K562 (cell line): ENCODE measurements around the gene GCC1. TPM values are rescaled to one million over a fixed set of nuclear protein-coding genes. Genes with fewer than 3 reads are reported as not detected.

Source experiments
- ATAC-seq: fragments of 200-7000 bp; cut with Tn5 transposase; 3 replicates; pipeline ENCODE4 v1.9.1; 2020; ENCODE audit warnings: moderate library complexity
- BruUV-seq: library from RNA; stranded (reverse); fragments of 400-500 nt; replicated peaks from 2 replicates; lab custom pipeline; 2021; lab: Mats Ljungman, UMichigan
- CTCF ChIA-PET: fragments of 300-600 bp; formaldehyde crosslinking; extraction: SDS; loops from one replicate; lab custom pipeline; 2021; ENCODE audit warnings: low intra/inter-chr PET ratio; lab: Yijun Ruan, JAX
- POLR2A ChIA-PET: fragments of 300-600, 350-650 bp; sonication (Branson Sonifier 250); formaldehyde crosslinking; extraction: SDS; loops from one replicate; lab custom pipeline; 2021; ENCODE audit warnings: antibody characterized with exemption, inconsistent platforms; lab: Yijun Ruan, JAX
- DNase-seq, 4 experiments: peaks; one replicate each; pipeline versions ENCODE4 v3.0.0 to v3.0.0-alpha.2; 2011 to 2018; ENCODE audit warnings: low spot score in 3 of 4, mixed read lengths in 3 of 4; ENCODE audit errors: extremely low read depth in 1 of 4
- FAIRE-seq: peaks from 2 replicates; lab custom pipeline; 2011; peaks lifted over from hg19 to GRCh38; lab: Jason Lieb, UNC
- H2AFZ ChIP-seq: 2 replicates; pipeline ENCODE4 v1.6.0; 2011; ENCODE audit warnings: low read depth, low read length, control low read depth, inconsistent platforms
- H3K27ac ChIP-seq: fragments of 200-600 bp; 3 replicates; pipeline ENCODE4 v1.8.0; 2011; ENCODE audit warnings: low read depth, mild to moderate bottlenecking, control low read depth, inconsistent platforms, low read length, moderate library complexity, mixed read lengths; ENCODE audit errors: extremely low read depth
- H3K27me3 ChIP-seq, 2 experiments: fragments of 300-600 bp in 1 of 2; 2 replicates in 1 of 2; 3 replicates in 1 of 2; pipeline versions ENCODE4 v1.6.0 to v1.8.0; 2011; ENCODE audit warnings: inconsistent platforms in 2 of 2, low read length in 2 of 2, mild to moderate bottlenecking in 1 of 2, mixed read lengths in 1 of 2, moderate library complexity in 1 of 2; ENCODE audit not compliant: control insufficient read depth in 2 of 2, insufficient read depth in 2 of 2
- H3K36me3 ChIP-seq: fragments of 300-600 bp; 3 replicates; pipeline ENCODE4 v1.8.0; 2011; ENCODE audit warnings: mild to moderate bottlenecking, low read length, inconsistent platforms; ENCODE audit not compliant: control insufficient read depth, insufficient read depth
- H3K4me1 ChIP-seq, 2 experiments: fragments of 200-600 bp in 1 of 2; replicated peaks in 1 of 2; 2 replicates in 1 of 2; 3 replicates in 1 of 2; pipeline versions ENCODE4 v1.5.1 to v1.8.0; 2011; ENCODE audit warnings: inconsistent platforms in 2 of 2, low read length in 2 of 2, mild to moderate bottlenecking in 1 of 2, mixed read lengths in 1 of 2, moderate library complexity in 1 of 2; ENCODE audit not compliant: control insufficient read depth in 2 of 2, insufficient read depth in 2 of 2
- H3K4me2 ChIP-seq: 2 replicates; pipeline ENCODE4 v1.6.1; 2011; ENCODE audit warnings: low read length, control low read depth, inconsistent platforms, mixed read lengths; ENCODE audit not compliant: insufficient read depth
- H3K4me3 ChIP-seq: fragments of 200-600 bp; sonication (generic), shearing (Covaris generic); 2 replicates; pipeline ENCODE4 v1.5.1; 2016; ENCODE audit warnings: control low read depth, inconsistent platforms
- H3K79me2 ChIP-seq: fragments of 200-600 bp; 3 replicates; pipeline ENCODE4 v1.8.0; 2011; ENCODE audit warnings: low read length, inconsistent platforms; ENCODE audit not compliant: control insufficient read depth, insufficient read depth
- H3K9ac ChIP-seq, 2 experiments: 2 replicates each; pipeline versions ENCODE4 v1.6.0 to v1.6.1; 2011; ENCODE audit warnings: low read depth in 2 of 2, low read length in 2 of 2, control low read depth in 1 of 2, inconsistent platforms in 1 of 2, mild to moderate bottlenecking in 1 of 2, mixed read lengths in 1 of 2; ENCODE audit not compliant: insufficient read depth in 1 of 2
- H3K9me1 ChIP-seq: one replicate; pipeline ENCODE4 v1.6.0; 2011; ENCODE audit warnings: inconsistent platforms, mild to moderate bottlenecking, low read length, moderate library complexity; ENCODE audit not compliant: control insufficient read depth, insufficient read depth
- H3K9me3 ChIP-seq: replicated peaks from 2 replicates; pipeline ENCODE4 v1.5.1; 2011; ENCODE audit warnings: low read depth, low read length, inconsistent platforms; ENCODE audit not compliant: control insufficient read depth, insufficient read depth
- H4K20me1 ChIP-seq: replicated peaks from 2 replicates; pipeline ENCODE4 v1.6.1; 2011; ENCODE audit warnings: low read length, inconsistent platforms, mixed read lengths; ENCODE audit not compliant: control insufficient read depth, insufficient read depth
- CREB3 ChIP-seq: fragments of 450-650 bp; conservative IDR thresholded peaks from 2 replicates; pipeline ENCODE4 v1.6.1; 2016; ENCODE audit warnings: missing genetic modification characterization, low read depth, mild to moderate bottlenecking, missing compliant biosample characterization, moderate library complexity
- NRF1 ChIP-seq, 2 experiments: fragments of 450-650 bp; IDR thresholded peaks in 1 of 2; conservative IDR thresholded peaks in 1 of 2; 2 replicates each; pipeline ENCODE4 v1.6.1; 2014; ENCODE audit warnings: mild to moderate bottlenecking in 2 of 2
- ZNF644 ChIP-seq: fragments of 200-800 bp; sonication (Bioruptor generic); IDR thresholded peaks from 2 replicates; pipeline ENCODE4 v1.6.1; 2016; ENCODE audit warnings: low read depth, missing genetic modification characterization, missing compliant biosample characterization
- ZNF717 ChIP-seq: fragments of 250-450 bp; sonication (Bioruptor Pico); IDR thresholded peaks from 2 replicates; pipeline ENCODE4 v1.5.0; 2021
- WGBS: fragments of 100-300 bp; shearing (Covaris generic); methylation state at CpG from one replicate; pipeline ENCODE4 v1.1.6; 2016; ENCODE audit warnings: low coverage, mixed read lengths; ENCODE audit not compliant: insufficient coverage; ENCODE audit errors: missing lambda C conversion rate; 5-methylcytosine and 5-hydroxymethylcytosine counted together
- in situ Hi-C: fragments of 300-500 bp; cut with MboI; formaldehyde crosslinking; loops from 4 replicates; pipeline ENCODE4 v1.15.0; 2018; ENCODE audit warnings: inconsistent platforms, mixed read lengths
- intact Hi-C: fragments of 100-400 bp; cut with micrococcal nuclease; formaldehyde crosslinking; loops from 2 replicates; pipeline ENCODE4 v1.14.2; 2022
- polyA plus RNA-seq, 8 experiments: library from polyadenylated mRNA; depleted of rRNA in 4 of 8; stranded (reverse) in 5 of 8; unstranded in 3 of 8; fragments of >200 nt; fragmentation: Nextera tagmentation in 2 of 8; fragmentation: Illumina TruSeq in 1 of 8; extraction: Ambion mirVana in 2 of 8; extraction: Trizol in 1 of 8; gene quantifications; 2 replicates each; pipeline versions ENCODE4 v1.2.1 to v1.2.3, GENCODE V29; 2011 to 2014; ENCODE audit warnings: inconsistent platforms in 1 of 8, missing spikeins in 1 of 8
- total RNA-seq, 7 experiments: library from RNA; depleted of rRNA in 6 of 7; stranded (reverse); fragments of >200 nt in 6 of 7; fragmentation: Illumina TruSeq in 2 of 7; extraction: Trizol in 2 of 7; gene quantifications; 2 replicates each; pipeline versions ENCODE4 v1.2.1 to v1.2.3, GENCODE V29; 2011 to 2021; ENCODE audit warnings: low replicate concordance in 1 of 7

GCC1 gene
- total and polyA plus RNA-seq, 9 of the 15 experiments (the other 6 are each of a cell fraction or from before 2014, with no cell fraction given), result 1.9 to 19.8 (median 10.9) TPM

GRCh38 chr7:127620406-127621233 lies 35.2 kb upstream of the GCC1 start:
- Histone ChIP-seq H3K4me2 (no peak overlapping the region), H3K27ac (no peak overlapping the region), H3K4me3 (no peak overlapping the region), H2AFZ (no peak overlapping the region), H3K36me3 (no peaks in the 10 kb centered on the region), H3K9ac (no peak overlapping the region; a peak in 1 of 4 replicates), H3K9me3 (no peaks in the 10 kb centered on the region), H3K4me1 (no peaks in the 10 kb centered on the region), H3K9me1 (no peaks in the 10 kb centered on the region), H3K79me2 (no peaks in the 10 kb centered on the region), H4K20me1 (no peaks in the 10 kb centered on the region), H3K27me3 (peaks cover 30 to 45% of the 10 kb centered on the region in 2 experiments; a peak in 4 of 5 replicates)
- TF ChIP-seq ZNF644 (tag), result no peak
- no peak for TF ChIP-seq CREB3 (tag)
- no peak for TF ChIP-seq ZNF717 (CRISPR knock-in tag)
- 0 out of 4 replicates have a peak, but pooled peaks of 1 of the 2 experiments have one; percentile 22 for TF ChIP-seq NRF1 (conservative IDR thresholded peaks at IDR 0.05 in 1 of 2, IDR thresholded peaks at IDR 0.05 in 1 of 2)
- no TSS peak for BruUV-seq
- FAIRE-seq, result no peak
- ATAC-seq, result peak; percentile 36
- intact Hi-C loops (no loop called here), in situ Hi-C loops (no loop called here)
- 4% methylated on average over 24 of the region's 24 CpGs for WGBS
- POLR2A ChIA-PET, result interaction anchor here (0.6 to 1.1 kb wide), 4 partner anchors 32 to 391 kb away, joined by 3 to 4 read pairs (median 3); partner anchors contain the start of gene ARF5
- DNase-seq, result peak in 1 of 4 experiments; percentile 13
- CTCF ChIA-PET, result no interaction called here
